Smooth muscle cell (in vitro differentiated cells): Measurements from ENCODE around the gene LRRC46. TPM values are rescaled to one million over a fixed set of nuclear protein-coding genes. Genes with fewer than 3 reads are reported as not detected.

Source experiments
- DNase-seq: peaks from one replicate; lab custom pipeline; 2025; ENCODE audit not compliant: unreplicated experiment; lab: John Stamatoyannopoulos, UW
- H2AFZ ChIP-seq: fragments of 200-600 bp; sonication (generic); 2 replicates; pipeline ENCODE4 v1.6.0; 2016; ENCODE audit warnings: antibody characterized with exemption, low read depth, mild to moderate bottlenecking
- H3F3A ChIP-seq: fragments of 200-600 bp; sonication (generic); 2 replicates; pipeline ENCODE4 v1.6.0; 2017; ENCODE audit warnings: antibody characterized with exemption, low read depth
- H3K27ac ChIP-seq: fragments of 200-600 bp; sonication (generic); 2 replicates; pipeline ENCODE4 v1.5.1; 2016; ENCODE audit warnings: low read depth, mild to moderate bottlenecking
- H3K27me3 ChIP-seq: fragments of 200-600 bp; sonication (generic); 2 replicates; pipeline ENCODE4 v1.6.1; 2016; ENCODE audit warnings: low read depth, mild to moderate bottlenecking
- H3K36me3 ChIP-seq: fragments of 200-600 bp; sonication (generic); 2 replicates; pipeline ENCODE4 v1.5.1; 2016; ENCODE audit warnings: low read depth
- H3K4me1 ChIP-seq: fragments of 200-600 bp; sonication (generic); 2 replicates; pipeline ENCODE4 v1.5.1; 2016; ENCODE audit warnings: low read depth
- H3K4me2 ChIP-seq: fragments of 200-600 bp; sonication (generic); 2 replicates; pipeline ENCODE4 v1.6.0; 2016; ENCODE audit warnings: mild to moderate bottlenecking
- H3K4me3 ChIP-seq: fragments of 200-600 bp; sonication (generic); 2 replicates; pipeline ENCODE4 v1.5.1; 2016; ENCODE audit warnings: mild to moderate bottlenecking
- H3K79me2 ChIP-seq: fragments of 200-600 bp; sonication (generic); 2 replicates; pipeline ENCODE4 v1.6.0; 2016; ENCODE audit warnings: low read depth, mild to moderate bottlenecking
- H3K9ac ChIP-seq: fragments of 200-600 bp; sonication (generic); 2 replicates; pipeline ENCODE4 v1.6.0; 2016; ENCODE audit warnings: low read depth
- H3K9me3 ChIP-seq: fragments of 200-600 bp; sonication (generic); replicated peaks from 2 replicates; pipeline ENCODE4 v1.5.1; 2016; ENCODE audit warnings: low read depth
- H4K20me1 ChIP-seq: fragments of 200-600 bp; sonication (generic); 2 replicates; pipeline ENCODE4 v1.6.0; 2016; ENCODE audit warnings: low read depth
- CTCF ChIP-seq: fragments of 200-600 bp; sonication (generic); IDR thresholded peaks from 2 replicates; pipeline ENCODE4 v1.5.1; 2017; ENCODE audit warnings: borderline replicate concordance, mild to moderate bottlenecking, antibody characterized with exemption; ENCODE audit not compliant: insufficient read depth, poor library complexity, severe bottlenecking
- WGBS: methylation state at CpG from one replicate; pipeline ENCODE4 v1.1.7; 2016; ENCODE audit warnings: low lambda C conversion rate; 5-methylcytosine and 5-hydroxymethylcytosine counted together
- polyA plus RNA-seq: library from polyadenylated mRNA; unstranded; fragments of >200 nt; fragmentation: Nextera tagmentation; extraction: Ambion mirVana; gene quantifications from 2 replicates; pipeline ENCODE4 v1.2.1, GENCODE V29; 2016
- total RNA-seq: library from RNA; depleted of rRNA; stranded (reverse); fragments of >200 nt; gene quantifications from 2 replicates; pipeline ENCODE4 v1.2.3, GENCODE V29; 2014

The LRRC46 gene
- total and polyA plus RNA-seq, 2 experiments from 2014 or later: 0.26 TPM; not detected in 1

- no peak overlapping the region for H2AFZ ChIP-seq
- H3K79me2 ChIP-seq: no peaks in the 10 kb centered on the region
- peak overlapping the region; percentile 75 for H3K9ac ChIP-seq
- DNase-seq: no peak
- no peak for TF ChIP-seq CTCF
- H3F3A ChIP-seq: no peaks in the 10 kb centered on the region
- peaks cover 11% of the 10 kb centered on the region for H3K4me1 ChIP-seq
- no peaks in the 10 kb centered on the region for H3K36me3 ChIP-seq
- H4K20me1 ChIP-seq: no peaks in the 10 kb centered on the region
- no peaks in the 10 kb centered on the region for H3K27me3 ChIP-seq
- H3K4me2 ChIP-seq: peak overlapping the region; percentile 95
- H3K9me3 ChIP-seq: no peaks in the 10 kb centered on the region
- H3K4me3 ChIP-seq: no peak overlapping the region
- H3K27ac ChIP-seq: no peak overlapping the region
- WGBS: 85% methylated on average over 12 of the region's 12 CpGs
Measured at GRCh38 chr17:47820033-47820789, 11.3 kb upstream of the LRRC46 start.

DNA sequence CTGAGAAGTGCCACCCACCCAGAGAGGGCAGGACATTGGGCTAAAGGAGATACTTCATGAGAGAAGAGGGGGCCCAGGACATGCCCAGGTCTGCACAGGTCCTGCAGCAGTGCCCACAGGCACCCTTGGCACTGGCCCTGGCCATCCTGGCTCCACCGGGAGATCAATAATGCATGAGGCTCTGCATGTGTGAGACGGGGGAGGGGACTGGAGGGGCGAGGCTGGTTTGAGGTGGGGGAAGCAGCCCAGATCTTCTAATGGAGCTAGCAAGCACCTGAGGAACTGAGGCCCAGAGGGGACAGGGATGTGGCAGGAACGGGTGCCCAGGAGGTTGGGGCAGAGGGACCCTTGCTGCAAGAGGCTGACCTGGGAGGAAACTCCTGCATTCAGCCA lies 10.4 kb upstream of the LRRC46 start:
- peak overlapping the region; percentile 75 for H3K9ac ChIP-seq

GRCh38 chr17:47821424-47822391 lies 9.8 kb upstream of the LRRC46 start, which contains the start of gene OSBPL7:
Gene OSBPL7 (minus strand): TSS chr17:47821794. CDS start chr17:47820278, 1,516 bp downstream.
- H3K9ac ChIP-seq: peak within 1 kb of the TSS; percentile 75
- peaks cover 11% of the 10 kb centered on the region for H3K4me1 ChIP-seq
- DNase-seq: peak; percentile 45
- peak within 1 kb of the TSS; percentile 35 for H2AFZ ChIP-seq
- H3K4me3 ChIP-seq: peak within 1 kb of the TSS; percentile 68
- H3F3A ChIP-seq: no peaks in the 10 kb centered on the region
- H3K9me3 ChIP-seq: no peaks in the 10 kb centered on the region
- peak within 1 kb of the TSS; percentile 36 for H3K27ac ChIP-seq
- H3K27me3 ChIP-seq: no peaks in the 10 kb centered on the region
- H3K4me2 ChIP-seq: peak within 1 kb of the TSS; percentile 95
- 12% methylated on average over 20 of the region's 21 CpGs for WGBS
- TF ChIP-seq CTCF: no peak
- no peaks in the 10 kb centered on the region for H4K20me1 ChIP-seq
- H3K79me2 ChIP-seq: no peaks in the 10 kb centered on the region
- H3K36me3 ChIP-seq: no peaks in the 10 kb centered on the region

More for the DNA sequence above, 10.4 kb upstream of the LRRC46 start:
- no peaks in the 10 kb centered on the region for H3K79me2 ChIP-seq
- no peaks in the 10 kb centered on the region for H3F3A ChIP-seq
- DNase-seq: no peak
- peak overlapping the region; percentile 95 for H3K4me2 ChIP-seq
- H4K20me1 ChIP-seq: no peaks in the 10 kb centered on the region
- no peaks in the 10 kb centered on the region for H3K36me3 ChIP-seq
- H3K27ac ChIP-seq: peak overlapping the region; percentile 36
- H3K4me3 ChIP-seq: peak overlapping the region; percentile 68
- WGBS: 35% methylated on average over 4 of the region's 4 CpGs
- no peak for TF ChIP-seq CTCF
- H2AFZ ChIP-seq: peak overlapping the region; percentile 26
- no peaks in the 10 kb centered on the region for H3K27me3 ChIP-seq
- no peaks in the 10 kb centered on the region for H3K9me3 ChIP-seq
- peaks cover 11% of the 10 kb centered on the region for H3K4me1 ChIP-seq
